OCI-LY1 (cell line): Measurements from ENCODE around the gene CNDP1.

ENCODE experiments used
- H2AFZ ChIP-seq: fragments of 200-600 bp; sonication (generic), shearing (Covaris generic); 2 replicates; pipeline ENCODE4 v1.6.0; 2014; ENCODE audit warnings: antibody characterized with exemption, mild to moderate bottlenecking, low read length
- H3F3A ChIP-seq: fragments of 200-600 bp; sonication (generic), shearing (Covaris generic); 2 replicates; pipeline ENCODE4 v1.6.0; 2014; ENCODE audit warnings: mild to moderate bottlenecking, antibody characterized with exemption, low read length, moderate library complexity; ENCODE audit not compliant: insufficient read depth
- H3K27ac ChIP-seq: fragments of 200-600 bp; sonication (generic); 2 replicates; pipeline ENCODE4 v1.5.1; 2014; ENCODE audit warnings: low read length, mixed run types, mild to moderate bottlenecking, low read depth; ENCODE audit not compliant: poor library complexity, severe bottlenecking
- H3K27me3 ChIP-seq: fragments of 200-600 bp; sonication (generic); 2 replicates; pipeline ENCODE4 v1.6.0; 2014; ENCODE audit warnings: antibody characterized with exemption, mild to moderate bottlenecking, low read length, moderate library complexity; ENCODE audit not compliant: insufficient read depth
- H3K36me3 ChIP-seq: fragments of 200-600 bp; sonication (generic); 2 replicates; pipeline ENCODE4 v1.6.1; 2014; ENCODE audit warnings: mild to moderate bottlenecking, antibody characterized with exemption, low read length, moderate library complexity, mixed read lengths; ENCODE audit not compliant: insufficient read depth
- H3K4me1 ChIP-seq: fragments of 200-600 bp; sonication (generic); 2 replicates; pipeline ENCODE4 v1.5.1; 2014; ENCODE audit warnings: mild to moderate bottlenecking, low read length, moderate library complexity; ENCODE audit not compliant: insufficient read depth, severe bottlenecking
- H3K4me2 ChIP-seq: fragments of 200-600 bp; sonication (generic), shearing (Covaris generic); 2 replicates; pipeline ENCODE4 v1.6.1; 2014; ENCODE audit warnings: low read length
- H3K4me3 ChIP-seq: fragments of 200-600 bp; sonication (generic); 2 replicates; pipeline ENCODE4 v1.5.1; 2014; ENCODE audit warnings: low read length, low read depth, mild to moderate bottlenecking, mixed read lengths; ENCODE audit not compliant: poor library complexity, severe bottlenecking
- H3K79me2 ChIP-seq: fragments of 200-600 bp; shearing (Covaris generic); 2 replicates; pipeline ENCODE4 v1.6.1; 2016; ENCODE audit warnings: mixed run types, low read length, mixed read lengths; ENCODE audit not compliant: insufficient read depth
- H3K9ac ChIP-seq: fragments of 200-600 bp; sonication (generic), shearing (Covaris generic); 2 replicates; pipeline ENCODE4 v1.6.1; 2014; ENCODE audit warnings: mild to moderate bottlenecking, low read length, mixed read lengths
- H3K9me2 ChIP-seq: fragments of 200-600 bp; sonication (generic), shearing (Covaris generic); 2 replicates; pipeline ENCODE4 v1.6.1; 2014; ENCODE audit warnings: low read depth, mild to moderate bottlenecking, low read length, mixed read lengths
- H3K9me3 ChIP-seq: fragments of 200-600 bp; shearing (Covaris generic); 2 replicates; pipeline ENCODE4 v1.6.1; 2014; ENCODE audit warnings: low read length, mixed read lengths
- H4K20me1 ChIP-seq: fragments of 200-600 bp; sonication (generic), shearing (Covaris generic); 2 replicates; pipeline ENCODE4 v1.6.0; 2016; ENCODE audit warnings: mild to moderate bottlenecking, low read length; ENCODE audit not compliant: insufficient read depth
- CTCF ChIP-seq: fragments of 200-600 bp; sonication (generic), shearing (Covaris generic); IDR thresholded peaks from 2 replicates; pipeline ENCODE4 v1.5.1; 2017; ENCODE audit warnings: mild to moderate bottlenecking, antibody characterized with exemption, low read length, moderate library complexity, mixed read lengths
- EZH2 ChIP-seq: fragments of 200-600 bp; sonication (generic), shearing (Covaris generic); IDR thresholded peaks from 2 replicates; pipeline ENCODE4 v1.8.0; 2017; ENCODE audit warnings: borderline replicate concordance, mixed run types, mild to moderate bottlenecking, antibody characterized with exemption, low read length, moderate library complexity, mixed read lengths

CNDP1 gene

GRCh38 chr18:74526488-74526887 lies 7.8 kb upstream of the CNDP1 start:
- Histone ChIP-seq H3F3A (no peaks in the 10 kb centered on the region), H3K27ac (no peak overlapping the region), H2AFZ (no peak overlapping the region), H3K9ac (no peak overlapping the region), H3K4me2 (no peak overlapping the region), H3K36me3 (0 out of 2 replicates have a peak, but pooled peaks cover 1% of the 10 kb centered on the region), H3K4me1 (no peaks in the 10 kb centered on the region), H3K4me3 (no peak overlapping the region), H4K20me1 (no peaks in the 10 kb centered on the region), H3K9me2 (no peaks in the 10 kb centered on the region), H3K79me2 (no peaks in the 10 kb centered on the region), H3K27me3 (0 out of 2 replicates have a peak, but pooled peaks cover 5% of the 10 kb centered on the region), H3K9me3 (no peaks in the 10 kb centered on the region)
- TF ChIP-seq CTCF (no peak), EZH2 (no peak)

- Histone ChIP-seq H3F3A (no peaks in the 10 kb centered on the region), H3K27me3 (0 out of 2 replicates have a peak, but pooled peaks cover 5% of the 10 kb centered on the region), H2AFZ (no peak overlapping the region), H3K27ac (no peak overlapping the region), H3K4me2 (no peak overlapping the region), H3K9me2 (no peaks in the 10 kb centered on the region), H3K4me3 (no peak overlapping the region), H3K9me3 (no peaks in the 10 kb centered on the region), H4K20me1 (no peaks in the 10 kb centered on the region), H3K36me3 (no peaks in the 10 kb centered on the region), H3K9ac (no peak overlapping the region), H3K79me2 (no peaks in the 10 kb centered on the region), H3K4me1 (no peaks in the 10 kb centered on the region)
- no peak for TF ChIP-seq EZH2
- no peak for TF ChIP-seq CTCF
Measured at GRCh38 chr18:74528478-74528877, 5.8 kb upstream of the CNDP1 start.

DNA sequence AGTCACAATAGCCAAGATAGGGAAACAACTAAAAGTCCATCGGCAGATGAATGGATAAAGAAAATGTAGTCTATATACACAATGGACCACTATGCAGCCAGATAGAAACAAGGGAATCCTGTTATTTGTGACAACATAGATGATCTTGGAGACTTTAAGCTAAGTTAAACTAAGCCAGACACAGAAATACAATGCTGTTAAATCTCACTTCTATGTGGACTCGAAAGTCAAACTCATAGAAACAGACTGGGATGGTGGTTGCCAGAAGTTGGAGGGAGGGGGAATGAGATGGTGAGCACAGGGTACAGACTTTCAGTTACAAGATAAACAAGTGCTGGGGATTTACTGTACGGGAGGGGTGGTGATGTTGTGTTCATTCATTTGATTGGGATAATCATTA lies 5.4 kb upstream of the CNDP1 start:
- Histone ChIP-seq H3K27me3 (0 out of 2 replicates have a peak, but pooled peaks cover 6% of the 10 kb centered on the region), H2AFZ (no peak overlapping the region), H3K9me2 (no peaks in the 10 kb centered on the region), H3K4me3 (no peak overlapping the region), H4K20me1 (no peaks in the 10 kb centered on the region), H3K9ac (no peak overlapping the region), H3K79me2 (no peaks in the 10 kb centered on the region), H3K36me3 (no peaks in the 10 kb centered on the region), H3K9me3 (no peaks in the 10 kb centered on the region), H3F3A (no peaks in the 10 kb centered on the region), H3K27ac (no peak overlapping the region), H3K4me2 (no peak overlapping the region), H3K4me1 (no peaks in the 10 kb centered on the region)
- TF ChIP-seq EZH2, result no peak
- no peak for TF ChIP-seq CTCF
